ENCODE results near the gene CYP4F2. TPM values are rescaled to one million over a fixed set of nuclear protein-coding genes. Genes with fewer than 3 reads are reported as not detected.

CYP4F2 gene
- total and polyA plus RNA-seq, 2 of the 8 experiments (the other 6 are each of a cell fraction or from before 2014, with no cell fraction given): not detected

DNA sequence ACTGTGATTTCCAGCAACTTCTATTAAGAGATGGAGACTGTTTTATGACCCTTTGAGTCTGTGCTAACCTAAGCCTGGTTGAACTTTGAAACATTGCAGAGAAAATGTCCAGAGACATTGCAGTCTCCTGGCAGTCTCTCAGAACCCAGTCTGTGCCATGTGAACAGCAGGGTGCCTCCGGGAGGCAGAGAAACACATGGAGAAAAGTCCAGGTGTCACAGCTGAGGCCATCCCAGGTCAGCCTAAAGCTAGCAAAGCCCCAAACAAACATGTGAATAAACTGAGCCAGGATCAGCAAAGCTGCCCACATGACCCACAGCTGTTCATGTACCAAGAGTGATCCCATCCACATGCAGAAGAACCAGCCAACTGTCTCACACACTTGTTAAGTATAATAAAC, 28.6 kb upstream of the CYP4F2 start (continued):
- TF ChIP-seq POLR2AphosphoS5 (IDR thresholded peaks at IDR 0.05; ENCODE audit: low read depth, low read length) (no peak), SP1 (IDR thresholded peaks at IDR 0.05; ENCODE audit: low read depth, low read length) (no peak), TEAD4 (IDR thresholded peaks at IDR 0.05; ENCODE audit: low read depth, low read length) (no peak), ZNF274 (IDR thresholded peaks at IDR 0.05; ENCODE audit: borderline replicate concordance, extremely low read depth, low read length) (no peak), MAFK (IDR thresholded peaks at IDR 0.05; ENCODE audit: low read depth, low read length) (no peak)

All from H1 (cell line).